GM10847 (cell line): ENCODE measurements around the gene PCBP3.

ENCODE experiments used
- POLR2A ChIP-seq: IDR thresholded peaks from 2 replicates; pipeline ENCODE4 v1.6.1; 2011; ENCODE audit not compliant: insufficient read length; ENCODE audit errors: extremely low read depth

Gene PCBP3

DNA sequence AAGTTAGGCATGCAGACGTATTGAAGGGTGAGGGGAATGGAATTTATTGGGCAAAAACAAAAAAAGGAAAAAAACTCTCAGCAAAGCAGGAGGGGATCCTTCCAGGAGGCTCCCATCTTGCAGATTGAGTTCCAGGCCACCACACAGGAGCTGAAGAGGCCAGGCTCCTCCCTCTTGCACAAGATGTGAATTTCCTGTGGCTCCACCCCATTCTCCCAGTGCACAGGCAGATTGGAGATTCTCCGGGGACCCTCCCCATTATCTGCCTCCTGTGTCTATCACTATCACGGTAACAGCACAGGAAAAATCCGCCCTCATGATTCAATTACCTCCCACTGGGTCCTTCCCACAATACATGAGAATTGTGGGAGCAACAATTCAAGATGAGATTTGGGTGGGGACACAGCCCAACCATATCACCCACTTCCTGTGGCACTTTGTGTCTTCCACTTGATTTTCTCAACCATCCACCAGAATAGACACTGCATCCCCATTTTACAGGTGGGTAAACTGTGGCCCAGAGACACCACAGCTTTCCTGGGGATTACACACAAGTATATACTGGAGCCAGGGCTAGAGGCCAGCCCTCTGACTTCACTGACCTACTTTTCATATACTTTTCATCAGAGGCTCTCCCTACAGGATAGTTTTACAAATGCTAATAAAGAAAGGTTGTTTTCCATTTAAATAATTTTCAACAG lies 319.2 kb downstream of the PCBP3 start:
- no peak for TF ChIP-seq POLR2A

GRCh38 chr21:45963232-45963570 lies 319.7 kb downstream of the PCBP3 start:
- TF ChIP-seq POLR2A = no peak

DNA sequence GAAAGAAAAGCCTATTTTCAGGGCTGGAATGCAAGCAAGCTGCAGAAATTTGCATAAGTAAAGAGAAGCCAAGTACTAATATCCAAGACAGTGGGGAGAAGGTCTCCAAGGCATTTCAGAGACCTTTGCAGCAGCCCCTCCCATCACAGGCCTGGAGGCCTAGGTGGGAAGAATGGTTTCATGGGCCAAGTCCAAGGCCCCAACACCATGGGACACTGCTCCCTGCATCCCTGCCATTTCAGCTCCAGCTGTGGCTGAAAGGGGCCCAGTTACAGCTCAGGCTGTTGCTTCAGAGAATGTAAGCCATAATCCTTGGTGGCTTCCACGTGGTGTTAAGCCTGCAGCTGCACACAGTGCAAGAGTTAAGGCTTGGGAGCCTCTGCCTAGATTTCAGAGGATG lies 321.1 kb downstream of the PCBP3 start:
- TF ChIP-seq POLR2A = no peak

- TF ChIP-seq POLR2A = no peak
Observed at GRCh38 chr21:45965084-45965809, 321.7 kb downstream of the PCBP3 start.

- no peak for TF ChIP-seq POLR2A
Observed at GRCh38 chr21:45966791-45967394, 323.4 kb downstream of the PCBP3 start.

DNA sequence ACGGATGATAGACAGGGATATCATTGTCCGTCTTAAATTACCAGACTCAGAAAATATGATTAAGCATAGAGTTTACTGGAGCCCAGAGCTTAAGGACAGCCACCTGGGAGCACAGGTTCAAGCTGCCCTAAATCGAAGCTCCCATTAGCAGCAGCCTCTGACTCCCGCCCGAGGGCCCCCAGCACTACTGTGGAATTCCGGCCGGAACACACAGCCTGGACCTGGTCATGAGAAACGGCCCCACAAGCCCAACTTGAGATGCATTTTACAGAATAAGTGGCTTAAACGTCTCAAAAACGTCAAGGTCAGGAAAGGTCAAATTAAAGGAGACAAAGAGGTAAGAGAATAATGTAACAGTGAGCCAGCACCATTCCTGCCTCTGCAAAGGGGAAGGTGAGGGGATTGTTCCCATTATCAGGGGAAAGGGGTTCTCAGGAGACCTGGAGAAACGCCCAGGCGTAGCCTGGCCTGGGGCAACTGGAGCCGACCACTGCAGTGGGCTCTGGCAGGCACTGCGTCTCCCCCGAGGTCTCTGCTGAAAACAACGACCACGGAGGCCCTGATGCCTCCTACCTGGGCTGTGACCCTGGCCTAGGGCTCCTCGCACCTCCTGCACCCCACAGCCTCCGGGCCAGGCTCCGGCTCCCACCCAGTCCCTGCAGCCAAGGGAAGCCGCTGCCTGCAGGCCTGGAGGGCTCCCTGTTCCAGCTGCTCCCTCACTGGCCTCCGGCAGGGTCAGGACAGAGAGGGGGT lies 326.6 kb downstream of the PCBP3 start:
- TF ChIP-seq POLR2A = no peak

DNA sequence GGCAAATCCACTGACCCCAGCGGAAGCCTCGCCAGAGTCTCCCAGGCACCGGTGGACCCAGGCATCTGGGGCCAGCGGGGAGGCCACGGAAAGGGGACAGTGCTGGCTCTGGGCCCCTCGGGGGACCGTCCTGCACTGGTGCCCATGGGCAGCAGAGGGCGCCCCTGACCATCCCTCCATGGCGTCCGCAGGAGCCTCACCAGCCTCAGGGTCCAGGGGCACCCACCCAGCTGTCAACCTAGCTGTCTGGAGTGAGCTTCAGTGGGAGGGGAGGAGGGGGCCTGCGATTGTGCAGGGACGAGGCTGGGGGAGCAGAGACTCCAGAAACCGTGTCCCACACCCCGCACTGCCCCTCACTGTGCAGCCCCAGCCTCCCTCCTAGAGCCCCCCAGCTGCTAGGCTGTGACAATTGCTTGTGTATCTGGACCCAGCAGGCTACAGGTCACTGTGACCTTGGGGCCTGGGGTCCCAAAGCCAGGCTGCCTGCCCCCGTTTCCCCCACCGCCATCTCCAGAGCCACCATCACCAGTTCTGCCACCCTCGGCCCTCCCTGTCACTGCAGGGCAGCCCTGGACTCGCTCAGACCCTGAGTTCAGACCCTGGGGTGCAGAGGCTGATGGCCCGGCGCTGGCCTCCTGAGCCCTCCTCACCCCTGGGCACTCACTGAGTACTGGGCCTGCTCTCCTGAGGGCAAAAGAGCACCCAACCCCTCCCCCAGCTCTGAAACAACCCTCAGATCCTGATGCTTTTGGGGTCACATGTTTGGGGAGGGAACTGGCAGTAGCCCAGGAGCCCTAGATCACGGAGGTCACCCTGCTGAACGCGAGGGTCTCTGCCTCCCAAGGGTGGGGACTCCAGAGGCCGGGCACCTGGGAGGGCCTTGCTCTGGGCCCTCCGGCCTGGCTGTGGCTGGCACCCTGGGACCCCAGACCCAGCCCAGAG lies 327.4 kb downstream of the PCBP3 start:
- TF ChIP-seq POLR2A = no peak

DNA sequence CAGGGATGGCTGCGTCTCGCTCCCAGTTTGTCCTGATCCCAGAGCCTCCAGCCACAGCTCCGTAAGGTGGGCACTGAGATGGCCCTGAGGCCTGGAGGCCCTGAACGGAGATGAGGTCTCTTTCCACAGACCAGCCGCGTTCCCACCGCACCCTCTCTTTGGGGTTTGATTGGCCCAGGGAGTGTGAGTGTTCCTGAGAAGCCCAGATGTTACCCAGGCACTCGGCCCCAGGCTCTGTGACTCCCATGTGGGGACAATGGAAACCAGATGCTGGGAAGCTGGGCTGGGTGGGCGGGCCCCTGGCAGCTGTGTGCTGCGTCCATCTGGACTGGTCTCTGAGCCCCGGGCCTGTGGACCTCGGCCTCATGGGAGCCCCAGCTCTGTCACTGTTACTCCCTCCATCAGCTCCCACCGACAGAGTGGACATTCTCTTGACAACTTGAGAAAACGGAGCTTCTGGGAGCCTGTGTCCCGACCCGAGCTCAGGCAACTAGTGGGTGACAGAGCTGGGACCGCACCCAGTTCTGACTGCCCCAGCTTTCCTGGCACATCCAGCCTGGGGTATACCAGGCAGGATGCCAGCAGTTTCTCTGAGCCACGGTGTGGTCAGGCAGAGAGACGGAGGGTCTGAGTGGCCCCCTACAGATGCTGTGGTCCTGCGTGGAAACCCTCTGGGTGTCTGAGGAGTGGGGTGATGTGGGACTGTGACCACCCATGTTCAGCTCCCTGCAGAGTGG lies 328.3 kb downstream of the PCBP3 start:
- no peak for TF ChIP-seq POLR2A

DNA sequence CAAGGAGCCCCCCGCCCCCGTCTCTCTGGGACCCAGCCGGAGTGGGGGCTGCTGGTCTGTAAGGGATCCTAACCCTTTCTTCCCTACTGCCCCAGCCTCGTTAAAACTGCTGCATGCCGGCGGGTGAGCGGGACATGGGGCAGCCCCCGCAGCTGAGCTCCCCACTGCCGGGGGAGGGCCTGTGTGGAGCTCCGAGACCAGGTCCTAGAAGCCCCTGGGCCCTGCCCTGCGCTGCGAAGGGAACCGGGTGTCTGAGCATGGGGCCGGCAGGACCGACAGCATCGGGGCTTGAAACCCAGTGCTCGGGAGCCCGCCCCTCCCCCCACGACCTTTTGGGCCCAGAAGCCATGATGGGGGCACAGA lies 328.8 kb downstream of the PCBP3 start:
- no peak for TF ChIP-seq POLR2A

- no peak for TF ChIP-seq POLR2A
Observed at GRCh38 chr21:45972716-45973474, 329.4 kb downstream of the PCBP3 start.

- TF ChIP-seq POLR2A = no peak
Observed at GRCh38 chr21:45973475-45974072, 330.0 kb downstream of the PCBP3 start.

DNA sequence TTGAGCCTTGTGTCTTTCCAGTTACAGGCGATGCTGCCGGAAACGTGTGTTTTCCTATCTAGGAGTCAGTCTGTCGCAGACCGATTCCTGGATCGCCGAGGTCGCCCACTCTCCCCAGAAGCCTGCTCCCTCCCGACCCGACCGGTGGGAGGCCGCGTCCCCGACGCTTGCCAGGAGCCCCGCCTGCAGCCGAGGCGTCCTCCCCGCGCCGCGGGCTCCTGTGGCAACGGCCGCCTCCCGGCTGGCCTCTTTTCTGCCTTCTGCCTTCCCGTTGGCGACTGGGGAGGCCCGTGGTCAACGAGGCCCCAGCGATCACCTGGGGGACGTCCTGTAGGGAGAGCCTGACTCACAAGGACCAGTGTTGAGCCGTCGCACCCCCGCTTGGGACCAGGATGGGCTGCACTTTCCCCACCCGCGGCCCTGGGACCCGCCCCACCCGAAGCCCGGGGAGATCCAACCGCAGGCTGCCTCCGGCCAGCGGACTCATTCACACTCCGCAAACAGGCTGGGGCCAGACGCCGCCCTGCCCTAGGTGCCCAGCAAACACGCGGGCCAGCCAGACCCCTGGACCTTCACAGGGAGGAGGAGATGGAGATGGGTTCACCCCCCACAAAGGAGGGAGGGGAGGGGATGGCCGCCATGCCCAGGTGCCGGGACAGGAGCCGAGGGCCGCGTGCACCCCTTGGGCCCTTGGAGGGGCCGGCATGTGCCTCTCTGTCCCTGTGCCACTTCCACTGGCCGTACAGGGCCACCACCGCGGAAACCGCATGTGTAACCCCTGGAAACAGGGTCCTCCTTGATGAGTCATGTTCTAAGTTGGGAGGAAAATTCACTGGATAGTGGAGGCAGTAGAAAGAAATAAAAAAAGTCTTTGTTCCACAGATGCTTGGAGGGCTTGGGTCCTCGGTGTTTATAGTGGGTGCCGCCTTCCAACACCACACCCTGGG lies 330.8 kb downstream of the PCBP3 start:
- TF ChIP-seq POLR2A = no peak

DNA sequence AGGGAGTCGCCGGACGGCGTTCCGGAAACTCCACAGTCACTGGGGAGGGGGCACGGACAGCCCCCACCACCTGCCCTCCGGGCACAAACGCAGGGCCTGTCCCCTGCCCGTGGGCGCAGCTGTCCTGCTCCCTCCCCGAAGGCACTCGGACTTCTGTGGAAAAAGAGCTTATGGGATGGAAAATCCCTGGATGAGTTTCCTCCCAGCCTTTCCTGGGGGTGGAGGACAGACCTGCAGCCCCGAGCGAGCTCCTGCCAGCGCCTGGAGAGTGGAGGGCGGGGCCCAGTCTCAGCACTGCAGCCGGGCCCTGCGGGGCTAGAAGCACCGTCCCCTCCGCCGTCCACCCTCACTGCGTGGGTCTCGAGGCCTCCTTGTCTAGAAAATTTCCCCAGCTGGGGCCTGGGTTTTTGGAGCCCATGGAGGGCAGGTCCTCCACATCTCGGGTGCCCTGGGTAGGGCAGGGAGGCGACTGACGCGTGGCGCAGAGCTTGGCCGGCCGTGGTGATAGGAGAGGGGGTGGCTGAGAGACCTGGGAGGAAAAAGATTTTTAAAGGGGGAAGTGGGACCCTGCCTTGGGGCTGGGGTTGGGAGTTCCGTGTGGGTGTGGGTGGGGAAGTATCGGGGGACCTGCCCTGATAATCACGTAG lies 331.6 kb downstream of the PCBP3 start:
- no peak for TF ChIP-seq POLR2A
